KG1 (cell line): ENCODE results near the gene SLC6A16.
A peak's percentile ranks its signal among the peaks of the same experiment; 100 is the strongest.
"Not testable (repeated sequence)": the region's sequence is repeated elsewhere in the genome, so short reads cannot be mapped to it uniquely, and the experiment has no call there.

Experiments
- DNase-seq: peaks from one replicate; lab custom pipeline; 2025; lab: John Stamatoyannopoulos, UW

The SLC6A16 gene

DNA sequence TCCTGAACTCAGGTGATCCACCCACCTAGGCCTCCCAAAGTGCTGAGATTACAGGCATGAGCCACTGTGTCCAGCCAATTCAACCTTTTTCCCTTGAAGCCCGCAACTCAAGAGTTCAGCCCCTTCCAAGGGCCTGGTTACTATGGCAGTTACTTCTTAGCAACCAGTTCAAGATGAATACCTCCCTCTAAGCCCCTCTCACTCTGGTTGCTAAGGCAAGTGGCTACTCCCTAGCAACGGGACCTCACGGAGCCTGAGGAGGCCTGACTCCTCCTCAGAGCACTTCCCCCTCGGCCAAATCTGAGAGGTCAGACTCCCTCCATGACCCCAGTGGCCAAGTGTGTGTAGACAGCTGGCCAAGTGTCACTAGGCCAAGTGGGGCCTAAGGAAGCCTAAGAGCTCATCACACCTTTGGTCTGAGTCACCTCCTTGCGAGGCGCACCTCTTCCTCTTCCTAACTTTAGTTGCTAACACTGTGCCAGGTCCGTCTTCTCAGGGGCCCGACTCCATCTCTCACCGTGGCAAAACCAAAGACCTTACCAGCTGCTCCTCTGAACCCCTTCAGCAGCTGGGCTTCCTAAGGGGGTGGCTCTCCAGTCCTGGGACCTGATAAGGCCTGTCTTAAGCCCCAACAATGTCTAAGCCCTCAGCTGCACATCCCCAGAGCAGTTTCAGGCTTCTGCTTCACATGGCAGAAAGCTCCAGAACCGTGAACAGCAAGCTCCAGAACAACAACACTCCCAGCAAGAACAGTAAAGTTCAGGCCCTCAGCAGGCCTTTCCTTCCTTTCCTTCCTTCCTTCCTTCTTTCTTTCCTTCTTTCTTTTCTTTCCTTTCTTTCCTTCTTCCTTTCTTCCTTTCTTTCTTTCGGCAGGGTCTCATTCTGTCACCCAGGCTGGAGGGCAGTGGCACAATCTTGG lies 19.8 kb upstream of the SLC6A16 start:
- DNase-seq: no peak

DNA sequence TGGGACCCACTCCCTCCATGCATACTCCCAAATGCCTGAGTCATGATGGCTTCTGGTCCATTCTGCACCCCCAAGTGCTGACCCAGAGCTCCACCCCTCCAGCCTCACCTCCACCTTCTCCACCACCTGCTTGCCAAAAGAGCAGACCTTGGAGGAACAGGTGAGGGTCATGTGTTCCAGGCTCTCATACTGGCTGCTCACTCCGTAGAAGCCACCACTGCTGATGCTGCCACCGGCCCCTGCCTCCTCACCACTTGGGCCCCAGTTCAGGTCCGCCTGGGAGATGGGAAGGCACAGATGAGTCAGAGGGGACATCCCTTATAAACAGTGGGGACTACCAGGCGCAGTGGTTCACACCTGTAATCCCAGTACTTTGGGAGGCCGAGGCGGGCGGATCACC lies 18.1 kb upstream of the SLC6A16 start:
- DNase-seq: no peak

DNA sequence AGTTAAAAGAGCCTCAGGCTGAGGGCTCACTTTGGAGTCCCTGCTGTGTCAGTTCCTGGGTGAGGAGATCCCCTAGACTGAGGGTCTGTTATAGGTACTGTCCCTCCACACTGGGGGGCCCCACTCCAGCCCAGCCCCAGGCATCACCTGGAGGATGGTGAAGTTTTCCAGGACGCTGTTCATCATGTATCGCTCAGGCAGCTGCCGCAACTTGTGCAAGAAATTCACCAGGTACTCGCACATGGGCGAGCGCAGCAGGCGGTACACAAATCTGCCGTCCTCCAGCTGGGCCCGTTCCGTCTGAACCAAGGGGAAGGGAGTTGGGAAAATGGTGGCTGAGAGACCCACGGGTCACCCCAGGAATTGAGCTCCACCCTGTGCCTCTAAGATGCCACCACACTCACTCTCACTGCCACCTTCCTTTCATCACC lies 17.3 kb upstream of the SLC6A16 start:
- DNase-seq: no peak

DNA sequence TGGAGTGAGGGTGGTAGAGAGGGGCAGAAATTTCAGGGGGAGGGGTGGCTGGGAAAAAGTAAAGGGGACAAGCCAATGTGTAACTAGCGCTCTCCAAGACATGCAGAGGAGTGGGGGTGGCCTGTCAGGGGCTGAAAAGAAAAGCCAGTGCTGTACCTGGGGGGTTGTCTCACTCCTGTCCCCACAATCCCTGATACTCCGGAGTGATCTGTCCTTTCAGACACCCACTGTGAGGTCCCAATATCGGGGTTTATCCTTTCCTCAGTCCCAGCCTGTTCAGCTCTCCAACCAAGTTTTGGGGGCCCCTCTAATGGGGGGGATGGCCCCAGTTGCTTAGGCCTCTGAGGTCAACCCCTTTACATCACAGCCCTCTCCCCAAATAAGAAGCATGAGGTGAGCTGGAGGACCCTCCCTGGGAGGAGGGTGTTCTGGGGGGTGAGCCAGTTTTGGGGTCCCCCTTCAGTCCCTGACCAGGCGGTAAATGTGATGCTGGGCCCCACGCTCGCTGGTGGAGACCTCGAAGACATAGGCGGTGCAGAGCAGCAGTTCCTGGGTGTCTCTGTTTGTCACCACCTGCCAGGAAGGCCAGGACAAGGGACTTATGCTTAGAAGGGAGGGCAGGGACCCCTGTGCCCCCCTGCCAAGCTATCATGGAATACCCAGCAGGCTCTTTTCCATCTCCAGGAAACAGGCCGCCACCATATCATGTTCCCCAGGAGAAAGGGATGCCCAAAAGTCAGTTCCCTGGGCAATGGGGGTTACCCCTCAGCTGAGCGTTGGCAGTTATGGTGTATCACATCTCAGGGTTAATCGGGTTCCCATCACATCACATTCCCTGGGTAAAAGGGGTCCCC lies 16.1 kb upstream of the SLC6A16 start:
- DNase-seq: no peak

DNA sequence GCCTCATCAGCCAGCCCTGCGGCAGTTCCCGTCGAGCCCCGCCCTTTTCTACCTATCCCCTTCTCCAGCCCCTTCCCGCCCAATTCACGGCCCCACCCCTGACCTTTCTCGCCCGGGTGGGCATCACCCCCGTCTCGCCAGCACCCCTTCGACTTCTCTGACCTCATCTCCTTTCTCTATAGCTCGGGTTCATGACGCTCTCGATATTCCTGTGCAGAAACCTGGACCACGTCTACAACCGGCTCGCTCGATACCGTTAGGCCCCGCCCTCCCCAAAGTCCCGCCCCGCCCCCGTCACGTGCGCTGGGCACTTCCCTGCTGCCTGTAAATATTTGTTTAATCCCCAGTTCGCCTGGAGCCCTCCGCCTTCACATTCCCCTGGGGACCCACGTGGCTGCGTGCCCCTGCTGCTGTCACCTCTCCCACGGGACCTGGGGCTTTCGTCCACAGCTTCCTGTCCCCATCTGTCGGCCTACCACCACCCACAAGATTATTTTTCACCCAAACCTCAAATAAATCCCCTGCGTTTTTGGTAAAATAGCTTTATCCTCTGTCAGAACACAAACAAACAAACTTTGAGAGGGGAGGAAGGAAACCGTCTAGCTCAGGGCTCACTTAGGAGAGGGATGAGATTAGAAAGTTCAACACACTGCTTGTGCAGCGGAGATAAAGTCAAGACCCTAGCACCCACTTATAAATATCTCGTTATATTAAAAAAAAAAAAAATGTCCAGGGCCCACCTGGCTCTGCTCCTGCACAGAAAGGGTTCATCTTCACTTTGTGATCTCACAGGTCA lies 15.3 kb upstream of the SLC6A16 start:
- no peak for DNase-seq

DNA sequence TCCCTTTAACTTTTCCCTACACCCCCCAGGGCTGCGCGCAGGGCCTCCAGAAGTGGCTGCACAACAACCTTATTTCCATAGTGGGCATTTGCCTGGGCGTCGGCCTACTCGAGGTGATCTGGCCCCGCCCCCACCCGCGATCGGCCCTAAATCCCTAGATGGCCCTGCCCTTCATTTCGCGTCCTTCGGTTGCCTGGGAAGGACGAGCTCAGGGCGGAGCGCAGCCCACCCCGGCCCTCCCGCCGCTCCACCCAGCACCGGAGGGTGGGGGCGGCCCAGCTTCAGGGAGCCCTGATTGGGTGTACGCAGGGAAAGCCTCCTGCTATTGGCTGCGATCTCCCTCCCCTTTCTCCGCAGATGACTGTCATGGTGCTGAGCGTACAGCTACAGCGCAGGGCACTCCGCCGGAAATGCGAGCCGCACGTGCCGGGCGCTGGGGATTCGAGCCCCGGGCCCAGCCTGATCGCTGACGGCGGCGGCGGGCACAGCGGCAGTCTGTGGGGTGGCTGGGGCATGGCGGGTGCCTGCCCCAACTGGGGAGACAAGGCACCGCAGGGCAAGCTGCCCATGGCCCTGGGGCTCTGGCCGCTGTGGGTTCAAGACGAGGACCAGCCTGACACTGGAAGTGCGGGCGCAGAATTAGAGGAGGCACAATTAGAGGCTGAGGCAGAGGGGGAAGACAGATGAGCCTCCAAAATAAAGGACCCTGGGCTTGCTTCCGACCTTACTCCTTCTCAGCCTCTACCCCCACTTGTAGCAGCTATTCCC lies 14.5 kb upstream of the SLC6A16 start:
- no peak for DNase-seq

DNA sequence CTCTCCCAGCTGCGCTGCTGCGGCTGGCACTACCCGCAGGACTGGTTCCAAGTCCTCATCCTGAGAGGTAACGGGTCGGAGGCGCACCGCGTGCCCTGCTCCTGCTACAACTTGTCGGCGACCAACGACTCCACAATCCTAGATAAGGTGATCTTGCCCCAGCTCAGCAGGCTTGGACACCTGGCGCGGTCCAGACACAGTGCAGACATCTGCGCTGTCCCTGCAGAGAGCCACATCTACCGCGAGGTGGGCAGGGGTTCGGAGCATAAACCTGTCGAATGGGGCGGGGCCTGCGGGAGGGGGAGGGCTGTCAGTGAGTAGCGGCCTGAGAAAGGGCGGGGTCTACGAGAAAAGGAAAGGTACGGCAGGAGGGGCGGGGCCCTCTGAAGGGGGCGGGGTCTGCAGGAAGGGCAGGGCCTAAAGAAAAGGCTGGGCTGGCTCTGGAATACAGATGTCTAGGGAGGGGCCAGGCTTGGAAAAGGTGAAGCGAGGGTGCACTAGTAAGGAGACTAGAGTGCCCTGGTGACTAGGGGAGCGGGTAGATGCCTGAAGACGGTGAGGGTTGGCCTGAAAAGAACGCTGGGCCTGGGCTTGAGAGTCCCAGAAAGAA lies 13.8 kb upstream of the SLC6A16 start:
- DNase-seq: no peak

DNA sequence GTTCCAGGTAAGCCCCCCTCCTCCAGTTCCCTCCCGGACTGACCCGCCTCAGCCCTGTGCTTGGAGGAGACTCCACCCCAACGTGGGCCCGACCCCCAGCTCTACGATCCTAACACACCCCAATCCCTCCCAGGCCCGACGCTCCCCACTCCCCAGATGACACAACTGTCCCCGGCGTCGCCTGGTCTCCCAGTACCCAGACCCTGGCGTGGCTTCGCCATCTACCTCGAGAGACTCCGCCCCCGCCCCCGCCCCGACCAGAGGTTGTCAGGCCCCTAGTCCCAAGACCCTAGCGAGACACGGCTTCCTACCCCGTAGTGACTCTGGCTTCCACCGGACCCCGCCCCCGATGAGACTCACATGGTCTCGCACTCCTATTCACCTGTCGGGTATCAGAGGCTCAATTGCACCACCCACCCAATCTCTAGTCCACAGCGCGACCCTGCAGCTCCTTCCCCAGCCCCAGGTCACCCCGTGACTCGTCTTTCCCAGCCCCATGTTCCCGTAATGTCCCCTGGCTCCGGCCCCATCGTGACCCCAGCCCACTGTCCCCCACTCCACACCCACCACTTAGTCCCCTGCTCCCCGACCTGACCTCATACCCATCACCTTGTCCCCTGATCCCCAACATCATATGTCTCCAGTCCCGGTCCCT lies 13.2 kb upstream of the SLC6A16 start:
- no peak for DNase-seq

DNA sequence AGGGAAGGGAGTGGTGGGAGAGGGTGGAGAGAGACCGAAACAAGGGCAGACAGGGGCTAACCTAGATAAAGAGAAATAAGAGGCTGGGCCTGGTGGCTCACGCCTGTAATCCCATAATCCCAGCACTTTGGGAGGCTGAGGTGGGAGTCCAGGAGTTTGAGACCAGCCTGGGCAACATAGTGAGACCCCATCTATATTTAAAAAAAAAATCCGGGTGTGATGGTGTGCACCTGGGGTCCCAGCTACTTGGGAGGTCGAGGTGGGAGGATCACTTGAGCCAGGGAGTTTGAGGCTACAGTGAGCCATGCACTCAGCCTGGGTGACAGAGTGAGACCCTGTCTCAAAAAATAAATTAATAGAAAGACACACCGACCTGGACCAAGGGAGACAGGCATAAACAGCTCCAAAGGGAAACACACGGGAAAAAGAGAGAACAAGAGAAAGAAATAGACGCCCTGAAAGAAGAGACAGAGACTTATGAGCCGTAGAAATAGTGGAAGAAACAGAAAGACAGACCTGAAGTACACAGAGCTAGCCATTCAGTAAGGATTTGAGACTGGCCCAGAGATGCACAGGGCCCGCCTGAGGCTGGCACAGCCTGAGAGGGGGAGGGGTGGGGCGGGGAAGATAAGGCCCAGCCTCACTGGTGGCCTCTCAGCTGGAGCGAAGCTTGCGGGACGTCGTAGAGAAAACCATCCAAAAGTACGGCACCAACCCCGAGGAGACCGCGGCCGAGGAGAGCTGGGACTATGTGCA lies 12.5 kb upstream of the SLC6A16 start:
- DNase-seq: no peak

DNA sequence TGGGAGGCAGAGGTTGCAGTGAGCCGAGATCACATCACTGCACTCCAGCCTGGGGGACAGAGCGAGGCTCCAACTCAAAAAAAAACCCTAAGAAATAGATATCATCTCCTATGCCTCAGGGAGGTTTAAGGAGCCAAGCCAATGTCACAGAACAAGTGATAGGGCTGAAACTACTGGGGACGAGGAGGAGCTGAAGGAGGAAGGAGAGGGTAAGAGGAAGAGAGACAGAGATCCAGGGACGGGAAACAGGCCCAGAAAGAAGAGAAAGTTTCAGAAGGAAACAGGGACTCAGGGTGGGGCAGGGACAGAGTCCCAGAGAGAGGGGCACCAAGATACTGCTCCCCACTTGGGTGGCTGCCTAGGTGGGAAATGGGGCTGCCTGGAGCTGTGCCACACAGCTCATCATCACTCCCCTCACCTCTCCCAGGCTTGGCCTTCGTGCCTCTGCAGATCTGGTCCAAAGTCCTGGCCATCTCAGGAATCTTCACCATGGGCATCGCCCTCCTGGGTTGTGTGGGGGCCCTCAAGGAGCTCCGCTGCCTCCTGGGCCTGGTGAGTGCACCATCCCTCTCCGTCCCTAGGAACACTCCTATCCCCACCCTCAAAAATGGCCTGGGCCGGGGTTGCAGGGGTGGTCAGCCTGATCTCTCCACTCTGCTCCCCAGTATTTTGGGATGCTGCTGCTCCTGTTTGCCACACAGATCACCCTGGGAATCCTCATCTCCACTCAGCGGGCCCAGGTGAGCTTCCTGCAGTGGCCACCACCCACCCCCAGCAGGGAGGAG lies 11.7 kb upstream of the SLC6A16 start:
- DNase-seq: no peak

DNA sequence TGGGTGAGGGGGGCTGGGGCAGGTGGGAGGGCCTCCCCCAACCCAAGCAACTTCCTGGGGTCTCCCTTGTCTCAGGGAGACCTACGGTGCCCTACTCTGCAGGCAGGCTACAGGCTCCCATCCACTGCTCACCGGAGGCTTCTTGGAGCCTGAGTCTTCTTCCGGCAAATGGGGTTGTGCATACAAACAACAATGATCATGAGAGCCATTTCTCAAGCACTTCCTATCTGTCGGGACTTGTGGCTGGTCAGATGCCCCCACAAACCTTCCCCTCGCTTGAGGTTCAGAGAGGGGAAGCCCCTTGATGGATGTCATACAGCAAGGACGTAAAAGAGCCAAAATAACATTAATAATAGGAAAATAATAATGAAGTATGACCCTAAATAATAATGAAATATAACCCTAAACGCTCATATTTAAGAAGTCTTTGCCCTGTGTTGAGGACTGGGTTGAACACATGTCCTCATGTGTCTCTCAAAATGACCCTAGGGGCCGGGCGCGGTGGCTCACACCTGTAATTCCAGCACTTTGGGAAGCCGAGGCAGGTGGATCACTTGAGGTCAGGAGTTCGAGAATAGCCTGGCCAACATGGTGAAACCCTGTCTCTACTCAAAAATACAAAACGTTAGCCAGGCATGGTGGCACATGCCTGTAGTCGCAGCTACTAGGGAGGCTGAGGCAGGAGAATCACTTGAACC lies 10.9 kb upstream of the SLC6A16 start:
- peak; percentile 40 for DNase-seq

DNA sequence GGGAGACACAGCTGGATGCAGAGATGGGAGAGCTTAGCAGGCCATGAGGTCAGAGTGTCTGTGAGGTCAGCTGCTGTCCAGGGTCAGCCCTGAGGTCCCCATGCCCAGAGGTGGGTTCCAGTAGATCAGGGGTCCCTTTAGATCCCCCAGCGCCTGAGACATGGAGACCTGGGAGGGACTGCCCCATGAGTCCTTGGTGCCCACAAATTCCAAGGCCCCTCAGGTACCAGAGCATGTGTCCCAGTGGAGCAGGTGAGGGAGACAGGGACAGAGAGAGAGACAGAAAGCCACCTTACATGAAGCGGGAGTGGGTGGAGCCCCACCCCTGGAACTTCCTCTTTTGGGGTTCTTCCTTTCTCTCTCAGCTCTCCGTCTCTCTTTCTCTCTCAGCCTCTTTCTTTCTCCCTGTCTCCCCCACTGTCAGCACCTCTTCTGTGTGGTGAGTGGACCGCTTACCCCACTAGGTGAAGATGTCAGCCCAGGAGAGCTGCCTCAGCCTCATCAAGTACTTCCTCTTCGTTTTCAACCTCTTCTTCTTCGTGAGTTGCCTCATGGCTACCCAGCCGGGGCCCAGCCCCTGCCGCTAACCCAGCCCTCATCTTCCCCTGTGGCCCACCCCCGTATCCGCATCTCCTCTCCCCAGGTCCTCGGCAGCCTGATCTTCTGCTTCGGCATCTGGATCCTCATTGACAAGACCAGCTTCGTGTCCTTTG lies 10.2 kb upstream of the SLC6A16 start, which contains the start of gene CD37:
Gene CD37, plus strand, starts transcription at position 336 of the 713 bp plus-strand sequence. Its CDS starts 135 bp downstream, at position 471.
- peak; percentile 65 for DNase-seq

DNA sequence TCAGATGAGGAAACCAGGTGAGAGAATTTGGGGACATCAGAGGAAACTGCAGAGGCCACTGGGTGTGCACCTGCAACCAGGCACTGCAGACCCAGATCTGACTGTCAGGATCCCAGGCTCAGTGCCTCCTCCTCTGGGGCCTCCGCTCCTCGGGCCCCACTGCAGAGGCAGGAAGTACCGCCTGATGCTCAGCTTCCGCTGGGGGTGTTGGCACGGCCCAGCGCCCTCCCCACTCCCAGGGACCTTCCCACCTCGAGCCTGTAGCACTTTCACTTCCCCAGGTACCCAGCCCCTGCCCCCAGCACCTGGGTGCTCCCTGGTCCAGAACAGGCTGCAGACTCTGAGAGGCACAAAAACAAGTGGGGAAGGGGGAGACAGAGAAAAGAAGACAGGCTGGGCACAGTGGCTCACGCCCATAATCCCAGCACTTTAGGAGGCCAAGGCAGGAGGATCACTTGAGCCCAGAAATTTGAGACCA lies 8.9 kb upstream of the SLC6A16 start:
- peak; percentile 26 for DNase-seq

DNA sequence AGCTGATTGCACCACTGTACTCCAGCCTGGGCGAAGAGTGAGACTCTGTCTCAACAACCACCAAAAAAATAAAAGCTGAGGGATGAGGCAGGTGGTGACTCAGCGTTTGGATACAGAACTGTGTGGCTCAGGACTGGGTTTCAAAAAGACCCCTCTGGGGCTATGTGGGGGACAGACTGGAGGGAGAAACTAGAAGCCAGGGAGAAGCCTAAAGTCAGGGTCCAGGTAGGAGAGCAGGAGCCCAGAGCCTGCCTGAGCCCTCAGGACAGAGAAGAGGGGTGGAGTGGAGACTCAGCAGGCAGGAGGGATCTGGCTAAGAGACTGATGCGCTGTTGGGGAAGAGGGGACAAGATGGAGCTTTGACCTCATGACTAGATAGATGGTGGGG lies 8.4 kb upstream of the SLC6A16 start:
- no peak for DNase-seq

DNA sequence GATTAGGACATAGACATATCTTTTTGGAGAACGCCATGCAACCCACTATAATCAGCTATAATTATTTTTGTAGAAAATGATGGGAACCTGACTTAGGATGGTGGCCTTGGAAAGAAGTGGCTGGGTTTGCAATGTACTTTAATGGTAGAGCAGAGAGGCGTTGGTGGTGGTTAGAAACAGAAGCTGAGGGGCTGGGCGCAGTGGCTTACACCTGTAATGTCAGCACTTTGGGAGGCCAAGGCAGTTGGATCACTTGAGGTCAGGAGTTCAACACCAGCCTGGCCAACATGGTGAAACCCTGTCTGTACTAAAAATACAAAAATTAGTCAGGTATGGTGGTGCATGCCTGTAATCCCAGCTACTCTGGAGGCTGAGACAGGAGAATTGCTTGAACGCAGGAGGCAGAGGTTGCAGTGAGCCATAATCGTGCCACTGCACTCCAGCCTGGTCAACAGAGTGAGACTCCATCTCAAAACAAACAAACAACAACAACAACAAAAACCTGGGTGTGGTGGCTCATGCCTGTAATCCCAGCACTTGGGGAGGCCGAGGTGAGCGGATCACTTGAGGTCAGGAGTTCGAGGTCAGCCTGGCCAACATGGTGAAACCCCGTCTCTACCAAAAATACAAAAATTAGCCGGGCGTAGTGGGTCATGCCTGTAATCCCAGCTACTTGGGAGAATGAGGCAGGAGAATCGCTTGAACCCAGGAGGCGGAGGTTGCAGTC lies 7.9 kb upstream of the SLC6A16 start:
- DNase-seq: not testable (repeated sequence)

DNA sequence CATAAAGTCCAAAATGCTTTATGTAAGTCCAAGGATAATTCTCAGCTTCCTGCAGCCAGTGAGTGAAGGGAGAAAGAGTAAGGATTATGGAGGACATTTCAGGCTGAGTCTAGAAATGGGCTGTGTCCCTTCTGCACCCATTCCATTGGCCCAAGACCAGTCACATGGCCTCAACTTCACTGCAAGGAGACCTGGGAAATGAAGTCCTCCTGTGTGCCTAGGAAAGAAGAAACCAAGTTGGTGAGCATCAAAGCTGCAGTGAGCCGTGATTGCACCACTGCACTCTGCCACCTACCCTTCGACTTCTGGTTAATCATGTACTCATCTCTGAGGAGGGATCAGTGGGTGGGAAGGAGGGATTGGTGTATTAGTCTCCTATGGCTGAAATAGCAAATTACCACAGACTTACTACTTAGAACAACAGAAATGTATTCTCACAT lies 6.6 kb upstream of the SLC6A16 start:
- DNase-seq: peak; percentile 24
